ENCODE measurements around the gene RFX1. TPM values are rescaled to one million over a fixed set of nuclear protein-coding genes. Genes with fewer than 3 reads are reported as not detected.

Gene RFX1
- total RNA-seq, 1 donor from 2014 or later: 21.2 TPM

DNA sequence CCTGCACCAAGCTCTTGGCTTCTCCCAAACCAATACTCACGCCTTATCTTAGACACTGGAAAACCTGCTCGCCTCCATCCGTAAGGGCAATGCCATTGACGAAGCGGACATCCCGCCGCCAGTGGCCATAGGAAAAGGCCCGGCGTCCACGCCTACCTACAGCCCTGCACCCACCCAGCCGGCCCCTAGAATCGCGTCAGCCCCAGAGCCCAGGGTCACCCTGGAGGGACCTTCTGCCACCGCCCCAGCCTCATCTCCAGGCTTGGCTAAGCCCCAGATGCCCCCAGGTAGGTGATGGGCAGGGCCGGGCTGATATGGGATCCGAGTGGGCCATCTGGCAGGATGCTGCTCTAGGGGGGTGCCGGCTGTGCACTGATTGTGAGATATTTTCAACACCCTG, 92.8 kb downstream of the RFX1 start:
- no peaks in the 10 kb centered on the region for H3K27me3 Mint-ChIP-seq (ENCODE audit: low read depth)
- H3K27ac Mint-ChIP-seq: no peak overlapping the region
- no peak for TF ChIP-seq CTCF (IDR thresholded peaks at IDR 0.05; ENCODE audit: unreplicated experiment)
- no peaks in the 10 kb centered on the region for H3K4me1 Mint-ChIP-seq
- no peaks in the 10 kb centered on the region for H3K9me3 Mint-ChIP-seq
- peaks cover 28% of the 10 kb centered on the region for H3K36me3 Mint-ChIP-seq
- H3K4me3 Mint-ChIP-seq: no peak overlapping the region
- no peak for DNase-seq (ENCODE audit: low spot score in 2 of 2, unreplicated experiment in 2 of 2)

Other genes starting within 250 kb of the RFX1 start
- 27.6 to 29.0 TPM (median 28.7 TPM) in 3 replicates for gene MRI1, start 241.8 kb downstream of the RFX1 start, total RNA-seq
- gene C19orf53, start 231.9 kb downstream of the RFX1 start, total RNA-seq: 68.9 to 79.1 TPM (median 74.9 TPM) in 3 replicates
- gene ZSWIM4, start 210.9 kb downstream of the RFX1 start, total RNA-seq: 21.5 to 23.6 TPM (median 22.7 TPM) in 3 replicates
- gene NANOS3, start 129.2 kb downstream of the RFX1 start, total RNA-seq: 4.9 to 8.6 TPM (median 8.2 TPM) in 3 replicates
- 6.3 to 7.2 TPM (median 7.0 TPM) in 3 replicates for gene BRME1, start 100.2 kb downstream of the RFX1 start, total RNA-seq
- 59.2 to 66.0 TPM (median 62.8 TPM) in 3 replicates for gene CC2D1A, start 100.1 kb downstream of the RFX1 start, total RNA-seq
- 0.20 to 1.0 TPM (median 0.75 TPM) in 3 replicates for gene PODNL1, start 67.9 kb downstream of the RFX1 start, total RNA-seq
- gene DCAF15, start 53.8 kb downstream of the RFX1 start, total RNA-seq: 54.4 to 56.6 TPM (median 55.7 TPM) in 3 replicates
- not detected in 3 replicates for gene RLN3, start 21.8 kb upstream of the RFX1 start, total RNA-seq
- gene IL27RA, start 25.4 kb upstream of the RFX1 start, total RNA-seq: 6.2 to 6.6 TPM (median 6.5 TPM) in 3 replicates
- 2.0 to 2.4 TPM (median 2.3 TPM) in 3 replicates for gene PALM3, start 55.8 kb upstream of the RFX1 start, total RNA-seq
- 0.81 to 1.3 TPM (median 0.98 TPM) in 3 replicates for gene MISP3, start 66.5 kb upstream of the RFX1 start, total RNA-seq
- 0.45 to 0.90 TPM (median 0.58 TPM) in 3 replicates for gene C19orf67, start 79.5 kb upstream of the RFX1 start, total RNA-seq
- 67.8 to 74.2 TPM (median 74.0 TPM) in 3 replicates for gene SAMD1, start 84.4 kb upstream of the RFX1 start, total RNA-seq
- gene PRKACA, start 111.4 kb upstream of the RFX1 start, total RNA-seq: 80.9 to 87.7 TPM (median 82.9 TPM) in 3 replicates
- 6.3 to 8.9 TPM (median 8.4 TPM) in 3 replicates for gene ASF1B, start 130.3 kb upstream of the RFX1 start, total RNA-seq
- 97.9 to 106 TPM (median 102 TPM) in 3 replicates for gene ADGRL1, start 199.8 kb upstream of the RFX1 start, total RNA-seq

All from mesothelial cell of epicardium (in vitro differentiated cells).